Panc1 (cell line): ENCODE results near the gene KCNMA1. TPM values are rescaled to one million over a fixed set of nuclear protein-coding genes. Genes with fewer than 3 reads are reported as not detected.

ENCODE experiments used
- ATAC-seq: fragments of 200-7000 bp; cut with Tn5 transposase; 2 replicates; pipeline ENCODE4 v1.9.1; 2020; ENCODE audit warnings: mild to moderate bottlenecking, moderate library complexity
- BruUV-seq: library from RNA; stranded (reverse); fragments of 400-500 nt; replicated peaks from 2 replicates; lab custom pipeline; 2021; lab: Mats Ljungman, UMichigan
- CTCF ChIA-PET: fragments of 300-600 bp; sonication (Branson Sonifier 250); formaldehyde crosslinking; loops from one replicate; lab custom pipeline; 2022; ENCODE audit warnings: antibody characterized with exemption; lab: Charles Lee
- POLR2A ChIA-PET: fragments of 300-600 bp; sonication (Branson Sonifier 250); formaldehyde crosslinking; loops from one replicate; lab custom pipeline; 2022; ENCODE audit warnings: antibody characterized with exemption; lab: Charles Lee
- DNase-seq: peaks from one replicate; pipeline ENCODE4 v3.0.0-alpha.2; 2010; ENCODE audit warnings: low read depth, low spot score
- H3K27ac ChIP-seq: 2 replicates; pipeline ENCODE4 v1.5.1; 2011; ENCODE audit warnings: mild to moderate bottlenecking, low read length, inconsistent platforms
- H3K27me3 ChIP-seq: fragments of 200-500 bp; sonication (Bioruptor generic); 2 replicates; pipeline ENCODE4 v1.6.0; 2014; ENCODE audit warnings: low read length, inconsistent platforms; ENCODE audit not compliant: control insufficient read depth, insufficient read depth
- H3K36me3 ChIP-seq: fragments of 200-500 bp; sonication (Bioruptor generic); 2 replicates; pipeline ENCODE4 v1.5.1; 2014; ENCODE audit warnings: inconsistent platforms, mild to moderate bottlenecking, low read length, moderate library complexity; ENCODE audit not compliant: control insufficient read depth, insufficient read depth
- H3K4me1 ChIP-seq: 2 replicates; pipeline ENCODE4 v1.5.1; 2011; ENCODE audit warnings: inconsistent platforms, mild to moderate bottlenecking, low read length, moderate library complexity; ENCODE audit not compliant: control insufficient read depth, insufficient read depth
- H3K4me3 ChIP-seq, 2 experiments: 2 replicates each; pipeline ENCODE4 v1.5.1; 2011 to 2012; ENCODE audit warnings: low read depth in 2 of 2, low read length in 2 of 2, mild to moderate bottlenecking in 2 of 2, inconsistent platforms in 1 of 2, moderate library complexity in 1 of 2
- H3K9me3 ChIP-seq: fragments of 200-500 bp; sonication (Bioruptor generic); 2 replicates; pipeline ENCODE4 v1.5.1; 2014; ENCODE audit warnings: low read depth, mild to moderate bottlenecking, inconsistent platforms, low read length, moderate library complexity; ENCODE audit not compliant: control insufficient read depth, insufficient read depth
- CTCF ChIP-seq: fragments of 450-650 bp; IDR thresholded peaks from 2 replicates; pipeline ENCODE4 v1.5.1; 2017; ENCODE audit warnings: mild to moderate bottlenecking
- POLR2AphosphoS5 ChIP-seq: IDR thresholded peaks from 2 replicates; pipeline ENCODE4 v1.6.1; 2012; ENCODE audit warnings: mild to moderate bottlenecking, low read depth, low read length, moderate library complexity
- REST ChIP-seq, 2 experiments: IDR thresholded peaks; 2 replicates each; pipeline ENCODE4 v1.6.1; 2011 to 2012; ENCODE audit warnings: low read depth in 2 of 2, control low read depth in 1 of 2, low read length in 1 of 2, mild to moderate bottlenecking in 1 of 2, moderate library complexity in 1 of 2; ENCODE audit not compliant: insufficient read depth in 1 of 2
- SIN3A ChIP-seq: IDR thresholded peaks from 2 replicates; pipeline ENCODE4 v1.6.1; 2012; ENCODE audit warnings: low read depth, mild to moderate bottlenecking, low read length, moderate library complexity, borderline replicate concordance; ENCODE audit not compliant: insufficient read depth
- TCF7L2 ChIP-seq: IDR thresholded peaks from 2 replicates; pipeline ENCODE4 v1.6.1; 2011; ENCODE audit warnings: mild to moderate bottlenecking, low read depth, low read length, inconsistent platforms
- in situ Hi-C: cut with HindIII; loops from 2 replicates; pipeline ENCODE4 v1.10.0; 2016; ENCODE audit warnings: low sequenced_read_pairs, low pct_unique_long_range_greater_than_20kb
- intact Hi-C: fragments of 100-400 bp; cut with micrococcal nuclease; formaldehyde crosslinking; loops from one replicate; pipeline ENCODE4 v1.10.0; 2022; ENCODE audit not compliant: unreplicated experiment
- total RNA-seq: library from RNA; stranded (reverse); gene quantifications from one replicate; pipeline ENCODE4 v1.2.1, GENCODE V29; 2021; ENCODE audit not compliant: unreplicated experiment

The KCNMA1 gene
- total RNA-seq, 1 experiment from 2014 or later: 91.9 TPM

- Histone ChIP-seq H3K27me3 (no peaks in the 10 kb centered on the region), H3K9me3 (no peaks in the 10 kb centered on the region), H3K4me3 (no peak overlapping the region), H3K4me1 (peaks cover 7% of the 10 kb centered on the region; the same call in 1 of the 2 replicates), H3K36me3 (no peaks in the 10 kb centered on the region), H3K27ac (no peak overlapping the region)
- intact Hi-C loops: no loop called here
- CTCF ChIA-PET: no interaction called here
- in situ Hi-C loops: no loop called here
- DNase-seq (no peak), ATAC-seq (no peak)
- BruUV-seq: no TSS peak
- TF ChIP-seq TCF7L2 (no peak), POLR2AphosphoS5 (no peak), SIN3A (no peak), CTCF (no peak), REST (IDR thresholded peaks at IDR 0.05; ENCODE audit: insufficient read depth in 1 of 2, low read depth in 2 of 2, low read length in 1 of 2) (no peak)
- POLR2A ChIA-PET: interaction anchor here (0.6 kb wide), 1 partner anchor 289 kb away, joined by 3 read pairs; no protein-coding TSS in a partner anchor
Measured at GRCh38 chr10:77177589-77177988, 460.0 kb downstream of the KCNMA1 start.

DNA sequence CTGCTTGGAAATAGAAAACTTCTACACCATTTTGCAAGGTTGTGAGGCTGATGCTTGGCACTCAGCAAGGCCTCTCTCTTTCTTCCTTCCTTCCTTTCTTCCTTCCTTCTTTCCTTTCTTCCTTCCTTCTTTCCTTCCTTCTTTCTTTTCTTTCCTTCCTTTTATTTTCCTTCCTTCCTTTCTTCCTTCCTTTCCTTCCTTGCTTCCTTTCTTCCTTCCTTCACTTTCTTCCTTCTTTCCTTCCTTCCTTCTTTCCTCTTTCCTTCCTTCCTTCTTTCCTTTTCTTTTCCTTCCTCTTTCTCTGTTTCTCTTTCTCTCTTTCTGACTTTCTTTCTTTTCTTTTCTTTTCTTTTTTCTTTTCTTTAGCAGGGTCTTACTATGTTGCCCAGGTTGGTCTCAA, 460.4 kb downstream of the KCNMA1 start:
- no peak overlapping the region for H3K4me3 ChIP-seq
- peaks cover 7% of the 10 kb centered on the region; the same call in 1 of the 2 replicates for H3K4me1 ChIP-seq
- in situ Hi-C loops (no loop called here), intact Hi-C loops (no loop called here)
- ChIA-PET CTCF (no interaction called here), POLR2A (no interaction called here)
- BruUV-seq: no TSS peak
- H3K9me3 ChIP-seq: no peaks in the 10 kb centered on the region
- no peak for DNase-seq
- H3K36me3 ChIP-seq: no peaks in the 10 kb centered on the region
- ATAC-seq: no peak
- TF ChIP-seq TCF7L2: no peak
- no peak for TF ChIP-seq CTCF
- no peak for TF ChIP-seq POLR2AphosphoS5
- TF ChIP-seq SIN3A: no peak
- no peak overlapping the region for H3K27ac ChIP-seq
- H3K27me3 ChIP-seq: no peaks in the 10 kb centered on the region
